ENCODE data around the gene GPANK1.

- TF ChIP-seq GATA3 (IDR thresholded peaks at IDR 0.05; ENCODE audit: low read depth, low read length) (no peak), GATA2 (IDR thresholded peaks at IDR 0.05; ENCODE audit: low read depth, low read length) (no peak)
These were observed 33.0 kb downstream of the GPANK1 start for GRCh38 chr6:31631681-31632278.
